DMS 273 (cell line): ENCODE results near the gene ASCC3.

Experiments
- DNase-seq: peaks from one replicate; lab custom pipeline; 2025; ENCODE audit not compliant: unreplicated experiment; lab: John Stamatoyannopoulos, UW

The ASCC3 gene

DNA sequence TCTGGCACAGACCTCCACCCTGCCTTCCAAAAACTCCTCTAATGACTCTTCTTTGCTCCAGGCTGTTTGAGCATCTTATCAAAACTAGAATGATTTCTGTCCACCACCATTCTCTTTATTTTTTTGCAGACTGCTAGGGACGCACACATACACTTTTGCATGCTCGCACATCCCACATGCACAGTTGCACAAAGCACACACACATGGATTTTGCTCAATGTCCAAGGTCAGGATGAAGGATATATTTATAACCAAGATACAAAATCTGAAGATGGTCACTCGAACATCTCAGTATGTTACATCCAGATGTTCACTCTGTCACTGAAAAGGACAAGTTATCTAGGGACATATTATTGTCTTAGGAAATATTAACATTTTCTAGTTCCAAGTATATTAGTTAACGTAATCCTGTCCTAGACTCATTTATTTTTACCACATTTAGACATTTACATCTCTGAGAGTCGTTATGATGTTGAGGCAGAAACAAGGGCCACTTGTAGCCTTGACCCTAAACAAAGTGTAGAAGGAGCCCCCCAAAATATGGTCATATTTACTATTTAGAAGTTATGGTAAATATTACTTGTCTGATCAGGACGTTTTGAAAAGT is 413.0 kb downstream of the ASCC3 start:
- DNase-seq, result no peak

DNA sequence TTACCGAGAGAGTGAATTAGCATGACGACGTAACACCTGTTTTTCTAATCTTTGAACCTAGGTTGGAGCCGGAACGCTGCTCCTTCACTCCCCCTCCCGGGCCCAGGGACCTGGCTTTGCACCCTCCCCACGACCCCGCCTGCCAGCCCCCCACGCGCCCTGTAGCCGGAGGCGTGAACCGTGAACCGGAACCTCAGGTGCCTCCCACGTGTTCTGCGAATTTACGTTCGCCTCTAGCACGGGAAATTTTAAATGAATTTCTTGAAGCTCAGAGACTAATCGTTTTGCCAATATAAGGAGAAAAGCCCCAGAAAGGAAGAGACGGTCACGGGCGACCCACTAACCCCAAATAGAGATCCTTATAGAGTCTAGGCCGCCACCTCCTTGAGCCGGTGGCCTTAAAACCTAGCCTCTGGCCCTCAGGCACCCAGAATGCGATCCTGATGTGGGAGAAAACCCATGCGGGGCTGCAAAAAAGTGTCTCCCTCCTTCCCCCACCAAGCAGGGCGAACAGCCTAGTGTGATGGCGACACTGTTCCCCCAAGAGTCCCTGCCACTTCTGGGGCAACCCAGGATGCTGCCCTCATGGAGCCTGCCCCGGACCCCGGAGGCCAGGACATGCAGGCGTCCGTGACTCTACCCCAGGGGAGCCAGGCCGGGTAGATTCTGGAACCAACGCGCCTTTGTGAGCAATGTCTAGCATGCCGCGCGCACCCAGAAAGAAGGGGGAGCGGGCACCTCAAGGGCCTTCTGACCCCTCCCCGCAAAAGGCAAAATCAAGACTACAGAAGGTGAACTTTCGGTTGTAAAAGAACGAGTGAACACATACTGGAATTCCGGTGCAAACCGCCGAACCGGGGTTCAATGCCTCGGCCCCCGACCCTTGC is 413.8 kb downstream of the ASCC3 start:
- DNase-seq, result no peak

DNA sequence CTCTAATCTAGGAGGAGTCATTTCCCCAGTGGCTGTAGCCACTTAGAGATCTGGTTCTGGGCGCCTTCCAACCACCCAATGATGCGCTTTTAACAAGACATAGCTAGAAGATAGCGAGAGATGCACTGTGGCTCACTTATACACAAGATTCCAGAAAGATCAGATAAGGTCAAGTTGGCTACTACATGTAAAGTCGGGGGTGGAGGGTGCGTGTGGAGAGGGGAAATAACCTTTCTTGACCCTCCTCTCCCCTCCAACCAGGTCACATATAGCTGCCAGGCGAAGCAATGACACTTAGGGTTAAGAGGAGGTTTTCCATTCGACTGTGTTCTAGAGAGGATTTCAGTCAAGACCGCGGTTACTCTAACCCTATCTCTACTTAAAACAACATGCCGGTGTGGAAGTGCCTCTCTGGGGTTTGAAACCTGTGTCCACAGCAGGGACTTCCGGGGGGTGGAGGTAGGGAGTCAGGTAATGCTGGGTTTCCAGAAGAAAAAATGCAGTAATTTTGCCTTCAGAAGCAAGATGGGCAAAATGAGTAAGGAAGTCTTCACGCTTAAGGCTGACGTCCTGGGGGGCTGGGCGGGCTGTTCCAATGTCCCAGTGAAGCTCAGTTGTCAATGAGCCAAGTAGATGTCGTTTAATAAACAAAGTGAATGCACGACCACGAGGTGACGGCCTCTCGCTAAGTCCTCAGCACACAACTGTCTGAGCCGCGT is 414.6 kb downstream of the ASCC3 start:
- no peak for DNase-seq

DNA sequence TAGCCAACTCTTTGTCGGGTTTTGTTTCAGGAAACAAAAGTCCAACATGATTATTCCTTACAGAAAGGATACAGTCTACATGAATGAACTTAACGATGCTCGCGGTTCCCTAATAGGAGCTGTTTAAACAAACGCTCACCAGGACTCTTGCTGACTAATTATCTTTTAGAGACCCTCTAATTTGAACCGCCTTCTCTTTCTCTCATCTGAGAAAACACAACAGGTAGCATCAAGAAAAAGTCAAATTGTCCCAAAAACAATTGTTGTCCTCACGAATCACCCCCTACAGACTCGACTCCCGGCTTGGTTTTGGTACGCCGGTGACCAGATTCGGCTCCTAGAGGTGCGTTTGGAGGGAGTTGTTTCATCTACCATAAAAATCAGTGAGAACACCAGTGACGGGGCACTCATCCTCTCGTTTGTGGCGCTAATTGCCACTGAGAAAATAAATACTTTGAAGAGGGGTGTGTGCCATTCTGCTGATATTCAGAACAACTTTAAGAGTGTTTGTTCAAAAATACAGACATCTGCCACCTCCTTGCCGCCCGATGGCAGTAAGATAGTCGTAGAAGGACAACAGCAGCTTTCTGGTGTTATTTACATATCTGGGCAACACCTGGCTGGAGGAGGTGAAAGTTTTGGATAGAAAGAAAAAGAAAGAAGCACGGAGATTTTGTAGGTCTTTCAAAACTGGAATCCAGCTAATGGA is 415.3 kb downstream of the ASCC3 start:
- DNase-seq, result no peak

DNA sequence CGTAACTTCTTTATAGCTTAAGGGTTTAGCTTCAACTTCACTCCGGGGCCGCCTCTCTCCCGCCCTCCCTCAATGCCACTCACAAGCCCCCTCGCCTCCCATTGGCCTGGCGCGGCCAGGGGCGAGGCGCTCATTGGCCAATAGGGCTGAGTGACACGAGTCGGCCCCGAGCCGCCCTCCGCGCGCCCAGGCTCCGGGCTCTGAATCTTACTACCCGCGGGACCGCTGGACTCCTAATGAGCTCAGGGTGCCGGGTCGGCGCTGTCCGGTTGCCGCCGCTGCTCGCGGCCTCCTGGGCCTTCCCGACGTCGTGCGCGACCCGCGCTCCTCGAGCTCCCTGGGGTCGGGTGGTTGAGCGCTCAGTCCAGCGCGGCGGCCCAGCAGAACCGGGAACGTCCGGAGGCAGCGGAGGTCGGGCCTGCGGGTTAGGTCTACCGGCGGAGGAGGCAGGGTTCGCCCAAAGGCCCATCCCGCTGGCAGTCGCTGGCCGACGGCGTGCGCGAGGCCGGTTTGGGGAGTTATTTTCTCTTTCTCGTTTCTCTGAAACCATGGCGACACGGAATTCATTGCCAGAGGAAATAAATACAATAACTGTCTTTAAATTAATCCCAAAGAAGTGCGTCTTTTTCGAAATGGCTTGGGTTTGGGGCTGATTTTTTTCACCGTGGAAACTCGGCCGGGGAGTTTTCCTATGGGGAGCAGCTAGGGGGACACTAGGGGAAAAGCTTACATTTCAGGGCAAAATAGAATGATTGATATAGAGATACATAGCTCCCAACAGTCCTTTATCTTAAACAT is 416.0 kb downstream of the ASCC3 start, which contains the start of gene SIM1:
TSS of gene SIM1 (minus strand) at position 19 of the 798 bp plus-strand sequence. CDS start 1,453 bp downstream, outside the sequence.
- DNase-seq, result peak; percentile 87

DNA sequence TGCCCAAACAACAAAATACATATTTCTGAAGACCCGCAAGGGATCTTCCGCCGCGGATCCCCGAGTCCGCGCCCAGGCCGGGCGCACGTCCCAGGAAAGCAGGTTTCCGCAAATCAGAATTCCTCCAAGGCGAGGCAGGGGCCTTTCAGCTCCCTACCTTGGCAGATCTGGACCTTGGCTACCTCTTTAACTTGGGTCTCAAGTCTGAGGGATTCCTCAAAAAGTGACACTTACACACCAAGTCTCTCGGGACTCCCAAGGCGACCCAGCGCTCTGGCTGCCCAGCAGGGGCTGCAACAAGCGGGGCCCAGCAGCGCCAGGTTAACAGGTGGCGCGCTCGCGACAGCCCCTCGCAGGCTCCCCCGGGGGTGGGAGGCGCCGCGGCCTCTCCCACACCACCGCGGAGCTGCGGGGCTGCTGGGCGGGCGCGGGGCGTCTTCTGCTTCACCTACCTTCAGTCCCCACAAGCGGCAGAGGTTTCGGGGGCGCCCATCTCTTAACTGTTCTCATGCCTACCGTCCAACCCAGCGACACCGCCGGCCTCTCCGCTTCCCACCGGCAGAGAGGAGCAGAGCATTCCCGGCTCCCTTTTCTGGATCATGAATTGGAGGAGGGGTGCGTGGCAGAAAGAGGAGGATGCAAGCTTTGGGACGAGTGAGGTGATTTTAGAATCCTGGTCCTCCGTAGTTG is 416.8 kb downstream of the ASCC3 start:
- DNase-seq, result peak; percentile 49

DNA sequence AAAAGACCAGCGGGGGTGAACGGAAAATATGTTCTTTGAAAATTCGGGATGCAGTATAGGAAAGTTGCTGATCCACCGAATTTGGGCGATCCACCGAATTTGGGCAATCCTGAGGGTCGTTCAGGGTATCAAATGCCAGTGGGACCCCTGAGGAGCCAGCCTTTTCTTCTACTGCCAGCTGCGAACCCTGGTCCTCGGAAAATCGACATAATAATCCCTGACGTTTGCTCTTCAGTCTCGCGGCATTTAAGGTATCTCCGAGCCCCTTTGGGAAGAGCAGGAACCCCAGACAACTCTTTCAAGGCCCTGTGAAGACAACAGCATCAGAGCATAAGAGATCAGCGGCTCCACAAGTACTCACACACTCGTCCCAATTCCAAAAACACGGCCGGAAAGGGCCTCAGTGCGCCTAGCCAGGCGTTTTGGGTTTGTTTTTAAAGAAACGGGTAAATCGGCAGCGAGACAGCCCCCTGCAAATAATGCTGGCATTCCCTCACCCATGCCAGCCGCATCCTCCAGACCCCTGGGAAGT is 417.4 kb downstream of the ASCC3 start:
- no peak for DNase-seq

DNA sequence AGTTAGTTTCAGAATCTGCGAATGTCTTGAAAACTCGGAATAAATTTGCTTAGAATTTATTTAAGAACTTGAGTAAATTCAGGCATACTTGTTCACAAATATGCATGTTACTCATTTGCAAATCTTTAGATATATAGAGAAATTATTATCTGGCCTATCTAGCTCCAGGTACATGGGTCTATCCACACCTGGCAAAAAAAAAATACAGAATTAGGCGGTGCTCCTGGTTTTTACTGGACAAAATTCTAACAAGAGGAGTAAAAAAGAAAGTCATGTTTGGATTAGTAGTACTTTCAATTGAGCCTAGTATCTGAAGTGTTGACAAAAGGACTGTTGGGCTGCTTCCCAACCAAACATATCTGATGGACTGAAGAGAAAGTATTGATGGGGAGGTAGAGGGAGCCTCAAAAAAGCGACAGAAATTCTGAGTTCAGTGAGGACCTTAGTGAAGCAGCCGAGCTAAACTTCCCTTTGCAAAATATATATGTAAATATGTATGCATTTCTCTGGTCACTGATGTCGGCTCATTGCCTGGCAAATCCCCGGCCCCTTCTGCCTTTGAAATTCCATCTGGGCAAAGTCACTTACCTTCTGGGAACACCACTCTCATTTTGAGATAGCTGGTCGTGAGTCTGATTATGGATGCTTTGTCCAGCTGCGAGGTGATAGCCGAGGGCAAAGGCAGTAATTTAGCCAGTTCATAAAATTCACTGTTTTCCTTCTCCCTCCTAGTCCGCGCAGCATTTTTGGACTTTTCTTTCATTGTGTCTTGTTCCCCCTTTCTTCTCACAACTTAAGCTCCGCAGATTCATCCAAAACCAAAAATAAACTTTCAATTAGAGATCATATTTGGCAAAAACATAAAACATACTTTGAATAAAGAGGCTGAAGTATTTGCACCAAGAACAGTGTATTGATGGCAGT is 418.2 kb downstream of the ASCC3 start:
- DNase-seq, result no peak

DNA sequence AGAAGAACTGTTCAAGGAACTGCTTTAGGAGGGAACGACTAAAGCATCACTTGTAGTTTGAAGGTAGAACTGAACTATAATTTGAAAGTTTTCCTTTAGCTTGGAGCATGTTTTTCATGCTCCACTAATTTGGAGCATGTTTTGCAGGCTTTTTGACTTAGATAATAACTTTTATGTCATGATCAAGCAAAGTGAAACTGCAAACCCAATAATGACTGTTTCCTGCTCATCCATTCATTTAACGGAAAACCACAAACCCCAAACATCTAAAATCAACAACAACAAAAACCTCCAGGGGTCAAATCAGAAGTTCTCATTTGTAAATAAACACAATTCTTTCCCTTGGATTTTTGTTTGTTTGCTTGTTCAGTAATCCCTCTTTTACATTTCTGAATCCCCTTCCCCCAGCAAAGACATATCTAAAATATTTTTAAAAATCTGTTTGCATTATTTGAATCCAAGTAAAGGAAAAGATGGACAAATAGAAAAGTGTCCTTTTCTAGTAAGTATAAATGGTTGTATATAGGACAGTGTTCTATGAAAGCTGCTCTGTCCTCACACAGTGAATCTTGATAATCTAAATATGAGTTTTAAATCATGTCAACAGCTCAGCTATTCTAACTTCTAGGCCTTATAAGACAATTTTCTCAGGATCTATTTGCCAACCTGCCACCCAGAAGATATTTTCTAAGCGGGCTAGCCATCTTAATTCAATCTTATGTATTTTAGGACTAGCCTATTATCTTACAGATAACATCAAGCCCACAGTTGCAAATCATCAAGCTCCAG is 419.0 kb downstream of the ASCC3 start:
- no peak for DNase-seq

DNA sequence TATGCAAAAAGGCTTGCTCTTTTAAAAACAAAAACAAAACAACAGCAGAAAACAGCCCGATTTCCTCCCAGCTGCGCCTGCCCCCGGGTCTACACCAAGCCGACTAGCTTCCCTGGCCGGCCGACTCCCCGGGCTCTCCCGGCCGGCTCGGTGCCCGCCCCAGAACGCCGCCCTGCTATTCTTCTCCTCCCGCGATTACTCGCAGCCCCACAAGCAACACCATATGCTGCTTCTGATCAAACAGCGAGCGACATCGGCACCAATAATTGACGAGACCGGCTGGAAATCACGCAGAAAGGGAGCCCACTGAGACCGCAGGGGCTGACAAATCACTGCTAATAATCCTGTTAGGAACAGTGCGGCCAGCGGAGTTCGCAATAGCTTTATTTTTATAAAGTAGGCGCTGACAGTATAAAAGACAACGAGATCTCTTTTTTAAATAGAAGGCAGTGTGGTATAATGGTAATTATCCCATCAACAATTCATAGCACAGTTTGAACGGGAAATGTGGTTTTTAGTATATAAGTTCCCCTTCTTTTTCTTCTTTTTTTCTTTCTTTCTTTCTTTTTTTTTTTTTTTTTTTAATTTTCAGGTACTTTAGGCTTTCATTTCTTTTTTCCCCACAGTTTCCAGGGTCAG is 419.7 kb downstream of the ASCC3 start:
- peak; percentile 82 for DNase-seq

DNA sequence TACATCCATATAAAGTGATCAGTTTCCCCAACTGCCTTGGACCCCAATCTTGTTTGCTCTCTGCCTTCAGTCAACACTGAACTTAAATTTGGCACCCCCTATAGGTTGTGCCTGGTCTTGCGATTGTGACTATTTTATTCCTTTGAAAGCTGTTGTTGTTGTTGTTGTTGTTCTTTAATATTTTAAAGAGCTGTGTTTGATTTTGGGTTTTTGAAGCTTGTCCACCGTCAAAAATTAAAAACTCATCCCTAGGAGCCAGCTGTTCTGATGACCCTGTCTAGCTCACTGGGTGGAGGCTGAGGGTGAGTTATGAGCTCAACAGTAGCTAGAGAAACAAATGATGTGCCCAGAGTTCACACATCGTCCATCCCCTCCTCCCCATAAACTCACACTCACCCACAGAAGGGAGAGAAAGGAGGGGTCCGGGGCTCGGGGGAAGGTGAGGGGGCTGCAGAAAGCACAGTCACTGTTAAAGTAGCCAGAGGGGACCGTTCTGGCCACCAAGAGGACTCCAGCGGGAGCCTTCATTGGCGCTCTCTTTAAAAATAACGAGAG is 420.4 kb downstream of the ASCC3 start:
- DNase-seq, result peak; percentile 60

DNA sequence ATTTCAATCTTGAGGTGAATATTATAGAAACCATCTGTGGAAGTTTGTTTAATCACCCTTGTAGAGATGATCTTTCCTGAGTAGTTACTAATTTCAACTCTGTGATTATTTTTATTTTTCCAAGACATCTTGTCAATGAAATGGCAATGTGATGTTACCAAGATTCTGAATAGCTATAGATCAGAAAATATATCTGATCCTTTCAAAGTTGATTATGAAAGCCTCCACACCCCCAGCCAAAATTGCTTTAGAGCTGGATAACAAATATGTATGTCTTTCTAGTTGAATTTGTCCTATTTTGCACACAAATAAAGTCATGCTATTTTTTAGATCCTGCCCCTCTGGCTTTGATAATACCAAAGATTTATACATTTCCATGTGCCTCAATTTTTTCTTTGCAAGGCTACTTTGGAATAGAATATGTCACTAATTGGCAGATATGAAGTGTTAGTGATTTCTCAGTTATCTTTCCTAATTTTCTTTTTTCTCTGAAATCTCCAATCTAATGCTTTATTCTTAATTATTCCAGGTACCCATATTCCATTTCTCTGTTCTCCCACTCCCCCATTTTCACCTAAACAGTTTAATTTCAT is 421.4 kb downstream of the ASCC3 start:
- no peak for DNase-seq

DNA sequence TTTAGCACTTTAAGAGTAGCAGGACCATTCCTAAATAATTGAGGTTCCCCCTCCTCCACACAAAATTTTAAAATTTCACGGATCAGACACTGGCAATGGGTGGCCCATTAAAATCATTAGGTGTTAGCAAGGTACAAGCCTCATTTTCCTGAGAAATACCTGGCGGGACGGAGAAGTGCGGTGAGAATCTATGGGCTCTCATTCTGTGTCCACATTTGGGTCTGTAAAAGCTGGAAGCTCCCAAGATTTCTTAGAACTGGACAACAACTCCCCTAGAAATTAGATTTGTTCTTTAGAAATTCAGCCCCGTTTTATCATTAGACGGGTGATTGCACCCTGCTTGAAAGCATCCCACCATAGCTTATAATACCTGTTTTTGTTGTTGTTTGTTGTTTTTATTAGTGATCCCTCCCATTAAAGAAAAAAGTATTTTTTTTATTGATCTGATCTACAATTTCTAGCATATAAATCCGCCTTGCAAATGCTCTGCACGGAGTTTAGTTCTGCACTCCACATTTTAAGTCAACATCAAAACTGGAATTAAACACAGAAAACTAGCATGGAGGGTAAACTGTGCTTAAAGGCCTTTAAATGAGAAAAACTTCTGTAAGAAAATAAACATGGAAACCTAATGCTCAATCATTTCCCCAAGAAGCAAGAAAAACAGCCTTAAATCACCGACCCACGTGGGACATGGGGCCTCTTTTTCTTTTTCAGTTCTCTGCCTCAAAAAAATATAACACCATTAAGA is 422.1 kb downstream of the ASCC3 start:
- no peak for DNase-seq
